ENCODE data around the gene LRP3.

- no peak for TF ChIP-seq CTCF (IDR thresholded peaks at IDR 0.05)
- TF ChIP-seq POLR2A (IDR thresholded peaks at IDR 0.05) = no peak
These were observed 37.8 kb upstream of the LRP3 start for GRCh38 chr19:33156334-33156733.
